ENCODE results near the gene A1CF.

A1CF gene

GRCh38 chr10:50855461-50855860 is 30.0 kb downstream of the A1CF start:
- Mint-ChIP-seq H3K27me3 (ENCODE audit: low read depth) (no peaks in the 10 kb centered on the region), H3K36me3 (ENCODE audit: low read depth) (no peaks in the 10 kb centered on the region), H3K4me1 (no peaks in the 10 kb centered on the region), H3K9me3 (no peaks in the 10 kb centered on the region), H3K27ac (no peak overlapping the region), H3K4me3 (no peak overlapping the region)
- no peak for TF ChIP-seq CTCF (IDR thresholded peaks at IDR 0.05; ENCODE audit: unreplicated experiment in 3 of 3)

GRCh38 chr10:50855015-50855414 is 30.4 kb downstream of the A1CF start:
- no peak overlapping the region for H3K27ac Mint-ChIP-seq
- no peaks in the 10 kb centered on the region for H3K9me3 Mint-ChIP-seq
- no peaks in the 10 kb centered on the region for H3K4me1 Mint-ChIP-seq
- no peak for TF ChIP-seq CTCF (IDR thresholded peaks at IDR 0.05; ENCODE audit: unreplicated experiment in 3 of 3)
- no peak overlapping the region for H3K4me3 Mint-ChIP-seq
- no peaks in the 10 kb centered on the region for H3K27me3 Mint-ChIP-seq (ENCODE audit: low read depth)
- H3K36me3 Mint-ChIP-seq (ENCODE audit: low read depth): no peaks in the 10 kb centered on the region

GRCh38 chr10:50853557-50853956 is 31.9 kb downstream of the A1CF start:
- H3K4me3 Mint-ChIP-seq: no peak overlapping the region
- H3K36me3 Mint-ChIP-seq (ENCODE audit: low read depth): no peaks in the 10 kb centered on the region
- H3K27me3 Mint-ChIP-seq (ENCODE audit: low read depth): no peaks in the 10 kb centered on the region
- no peak overlapping the region for H3K27ac Mint-ChIP-seq
- TF ChIP-seq CTCF (IDR thresholded peaks at IDR 0.05; ENCODE audit: unreplicated experiment in 3 of 3): no peak
- no peaks in the 10 kb centered on the region for H3K9me3 Mint-ChIP-seq
- no peaks in the 10 kb centered on the region for H3K4me1 Mint-ChIP-seq

- Mint-ChIP-seq H3K9me3 (no peaks in the 10 kb centered on the region), H3K27ac (no peak overlapping the region), H3K4me3 (no peak overlapping the region), H3K27me3 (ENCODE audit: low read depth) (no peaks in the 10 kb centered on the region), H3K4me1 (no peaks in the 10 kb centered on the region), H3K36me3 (ENCODE audit: low read depth) (no peaks in the 10 kb centered on the region)
- TF ChIP-seq CTCF (IDR thresholded peaks at IDR 0.05; ENCODE audit: unreplicated experiment in 3 of 3): no peak
Measured at GRCh38 chr10:50851884-50852671, 33.3 kb downstream of the A1CF start.

GRCh38 chr10:50850578-50851230 is 34.7 kb downstream of the A1CF start:
- Mint-ChIP-seq H3K27ac (no peak overlapping the region), H3K9me3 (no peaks in the 10 kb centered on the region), H3K36me3 (ENCODE audit: low read depth) (no peaks in the 10 kb centered on the region), H3K4me3 (no peak overlapping the region), H3K4me1 (no peaks in the 10 kb centered on the region), H3K27me3 (ENCODE audit: low read depth) (no peaks in the 10 kb centered on the region)
- TF ChIP-seq CTCF (IDR thresholded peaks at IDR 0.05; ENCODE audit: unreplicated experiment in 3 of 3): no peak

- TF ChIP-seq CTCF (IDR thresholded peaks at IDR 0.05; ENCODE audit: unreplicated experiment in 3 of 3): no peak
- Mint-ChIP-seq H3K27me3 (ENCODE audit: low read depth) (no peaks in the 10 kb centered on the region), H3K27ac (no peak overlapping the region), H3K9me3 (no peaks in the 10 kb centered on the region), H3K4me1 (no peaks in the 10 kb centered on the region), H3K36me3 (ENCODE audit: low read depth) (no peaks in the 10 kb centered on the region), H3K4me3 (no peak overlapping the region)
Measured at GRCh38 chr10:50846753-50847152, 38.7 kb downstream of the A1CF start.

Data from nephron (organoid).